Liver (tissue), 3 donors: Measurements from ENCODE around the gene MAP4K4.

Experiments
- CTCF ChIP-seq: fragments of 150-350 bp; IDR thresholded peaks from 2 replicates; pipeline ENCODE4 v1.5.1; 2017; ENCODE audit warnings: improper control_type of control experiment, low read depth, low read length; ENCODE audit not compliant: missing input control
- GABPA ChIP-seq, 2 donors: IDR thresholded peaks in 1 of 2; conservative IDR thresholded peaks in 1 of 2; 2 replicates each; pipeline ENCODE4 v1.6.1; 2016; ENCODE audit warnings: antibody characterized with exemption in 2 of 2, mild to moderate bottlenecking in 1 of 2, moderate library complexity in 1 of 2
- JUND ChIP-seq, 2 donors: IDR thresholded peaks; 2 replicates each; pipeline ENCODE4 v1.6.1; 2016; ENCODE audit warnings: antibody characterized with exemption in 2 of 2
- RAD21 ChIP-seq, 2 donors: IDR thresholded peaks; 2 replicates each; pipeline ENCODE4 v1.6.1; 2016; ENCODE audit warnings: antibody characterized with exemption in 2 of 2, mild to moderate bottlenecking in 2 of 2
- RXRA ChIP-seq, 2 donors: IDR thresholded peaks; 2 replicates each; pipeline ENCODE4 v1.6.1; 2017 to 2018; ENCODE audit warnings: antibody characterized with exemption in 2 of 2, mild to moderate bottlenecking in 1 of 2
- SP1 ChIP-seq: IDR thresholded peaks from 2 replicates; pipeline ENCODE4 v1.6.1; 2018; ENCODE audit warnings: antibody characterized with exemption, mild to moderate bottlenecking
- TAF1 ChIP-seq: conservative IDR thresholded peaks from 2 replicates; pipeline ENCODE4 v1.6.1; 2016; ENCODE audit warnings: antibody characterized with exemption, mild to moderate bottlenecking
- YY1 ChIP-seq: IDR thresholded peaks from 2 replicates; pipeline ENCODE4 v1.6.1; 2016; ENCODE audit warnings: antibody characterized with exemption, mild to moderate bottlenecking
- TF ChIP-seq, protein P1 (sequence below): IDR thresholded peaks from 2 replicates; pipeline ENCODE4 v1.6.1; 2016; ENCODE audit warnings: antibody characterized with exemption
- TF ChIP-seq, protein P2 (sequence below): IDR thresholded peaks from 2 replicates; pipeline ENCODE4 v1.6.1; 2016; ENCODE audit warnings: antibody characterized with exemption, mild to moderate bottlenecking
- TF ChIP-seq, protein P3 (sequence below): IDR thresholded peaks from 2 replicates; pipeline ENCODE4 v1.6.1; 2016; ENCODE audit warnings: antibody characterized with exemption
- TF ChIP-seq, protein P4 (sequence below): IDR thresholded peaks from 2 replicates; pipeline ENCODE4 v1.6.1; 2016; ENCODE audit warnings: antibody characterized with exemption
- donor health status: healthy.
- donor health status: healthy.

DNA sequence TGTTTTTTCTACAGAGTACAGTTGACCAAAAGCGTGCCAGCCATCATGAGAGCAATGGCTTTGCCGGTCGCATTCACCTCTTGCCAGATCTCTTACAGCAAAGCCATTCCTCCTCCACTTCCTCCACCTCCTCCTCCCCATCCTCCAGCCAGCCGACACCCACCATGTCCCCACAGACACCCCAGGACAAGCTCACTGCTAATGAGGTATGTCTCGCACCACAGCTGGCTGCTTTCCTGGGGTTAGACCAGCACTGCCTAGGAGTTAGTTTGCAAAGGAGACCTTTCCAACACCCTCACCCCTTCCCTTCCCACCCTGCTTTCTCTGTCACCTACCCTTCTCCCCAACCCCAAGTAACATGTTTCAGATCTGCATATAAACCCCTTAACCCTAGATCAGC, 174.0 kb downstream of the MAP4K4 start:
- TF ChIP-seq CTCF (no peak), RAD21 (IDR thresholded peaks at IDR 0.05) (no peak), TAF1 (no peak), GABPA (IDR thresholded peaks at IDR 0.05 in 1 of 2, conservative IDR thresholded peaks at IDR 0.05 in 1 of 2) (no peak), YY1 (no peak), SP1 (no peak), JUND (IDR thresholded peaks at IDR 0.05) (no peak), RXRA (IDR thresholded peaks at IDR 0.05) (no peak)
- TF ChIP-seq, protein P1, sequence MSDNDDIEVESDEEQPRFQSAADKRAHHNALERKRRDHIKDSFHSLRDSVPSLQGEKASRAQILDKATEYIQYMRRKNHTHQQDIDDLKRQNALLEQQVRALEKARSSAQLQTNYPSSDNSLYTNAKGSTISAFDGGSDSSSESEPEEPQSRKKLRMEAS = no peak
- TF ChIP-seq, protein P2, sequence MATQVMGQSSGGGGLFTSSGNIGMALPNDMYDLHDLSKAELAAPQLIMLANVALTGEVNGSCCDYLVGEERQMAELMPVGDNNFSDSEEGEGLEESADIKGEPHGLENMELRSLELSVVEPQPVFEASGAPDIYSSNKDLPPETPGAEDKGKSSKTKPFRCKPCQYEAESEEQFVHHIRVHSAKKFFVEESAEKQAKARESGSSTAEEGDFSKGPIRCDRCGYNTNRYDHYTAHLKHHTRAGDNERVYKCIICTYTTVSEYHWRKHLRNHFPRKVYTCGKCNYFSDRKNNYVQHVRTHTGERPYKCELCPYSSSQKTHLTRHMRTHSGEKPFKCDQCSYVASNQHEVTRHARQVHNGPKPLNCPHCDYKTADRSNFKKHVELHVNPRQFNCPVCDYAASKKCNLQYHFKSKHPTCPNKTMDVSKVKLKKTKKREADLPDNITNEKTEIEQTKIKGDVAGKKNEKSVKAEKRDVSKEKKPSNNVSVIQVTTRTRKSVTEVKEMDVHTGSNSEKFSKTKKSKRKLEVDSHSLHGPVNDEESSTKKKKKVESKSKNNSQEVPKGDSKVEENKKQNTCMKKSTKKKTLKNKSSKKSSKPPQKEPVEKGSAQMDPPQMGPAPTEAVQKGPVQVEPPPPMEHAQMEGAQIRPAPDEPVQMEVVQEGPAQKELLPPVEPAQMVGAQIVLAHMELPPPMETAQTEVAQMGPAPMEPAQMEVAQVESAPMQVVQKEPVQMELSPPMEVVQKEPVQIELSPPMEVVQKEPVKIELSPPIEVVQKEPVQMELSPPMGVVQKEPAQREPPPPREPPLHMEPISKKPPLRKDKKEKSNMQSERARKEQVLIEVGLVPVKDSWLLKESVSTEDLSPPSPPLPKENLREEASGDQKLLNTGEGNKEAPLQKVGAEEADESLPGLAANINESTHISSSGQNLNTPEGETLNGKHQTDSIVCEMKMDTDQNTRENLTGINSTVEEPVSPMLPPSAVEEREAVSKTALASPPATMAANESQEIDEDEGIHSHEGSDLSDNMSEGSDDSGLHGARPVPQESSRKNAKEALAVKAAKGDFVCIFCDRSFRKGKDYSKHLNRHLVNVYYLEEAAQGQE = no peak
- TF ChIP-seq, protein P3, sequence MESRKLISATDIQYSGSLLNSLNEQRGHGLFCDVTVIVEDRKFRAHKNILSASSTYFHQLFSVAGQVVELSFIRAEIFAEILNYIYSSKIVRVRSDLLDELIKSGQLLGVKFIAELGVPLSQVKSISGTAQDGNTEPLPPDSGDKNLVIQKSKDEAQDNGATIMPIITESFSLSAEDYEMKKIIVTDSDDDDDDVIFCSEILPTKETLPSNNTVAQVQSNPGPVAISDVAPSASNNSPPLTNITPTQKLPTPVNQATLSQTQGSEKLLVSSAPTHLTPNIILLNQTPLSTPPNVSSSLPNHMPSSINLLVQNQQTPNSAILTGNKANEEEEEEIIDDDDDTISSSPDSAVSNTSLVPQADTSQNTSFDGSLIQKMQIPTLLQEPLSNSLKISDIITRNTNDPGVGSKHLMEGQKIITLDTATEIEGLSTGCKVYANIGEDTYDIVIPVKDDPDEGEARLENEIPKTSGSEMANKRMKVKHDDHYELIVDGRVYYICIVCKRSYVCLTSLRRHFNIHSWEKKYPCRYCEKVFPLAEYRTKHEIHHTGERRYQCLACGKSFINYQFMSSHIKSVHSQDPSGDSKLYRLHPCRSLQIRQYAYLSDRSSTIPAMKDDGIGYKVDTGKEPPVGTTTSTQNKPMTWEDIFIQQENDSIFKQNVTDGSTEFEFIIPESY = no peak
- TF ChIP-seq, protein P4, sequence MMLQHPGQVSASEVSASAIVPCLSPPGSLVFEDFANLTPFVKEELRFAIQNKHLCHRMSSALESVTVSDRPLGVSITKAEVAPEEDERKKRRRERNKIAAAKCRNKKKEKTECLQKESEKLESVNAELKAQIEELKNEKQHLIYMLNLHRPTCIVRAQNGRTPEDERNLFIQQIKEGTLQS = no peak
